K562 (cell line): ENCODE data around the gene RABL6. TPM values are rescaled to one million over a fixed set of nuclear protein-coding genes. Genes with fewer than 3 reads are reported as not detected.
A peak's percentile ranks its signal among the peaks of the same experiment; 100 is the strongest.

Experiments
- ATAC-seq: fragments of 200-7000 bp; cut with Tn5 transposase; 3 replicates; pipeline ENCODE4 v1.9.1; 2020; ENCODE audit warnings: moderate library complexity
- BruUV-seq: library from RNA; stranded (reverse); fragments of 400-500 nt; replicated peaks from 2 replicates; lab custom pipeline; 2021; lab: Mats Ljungman, UMichigan
- CTCF ChIA-PET: fragments of 300-600 bp; formaldehyde crosslinking; extraction: SDS; loops from one replicate; lab custom pipeline; 2021; ENCODE audit warnings: low intra/inter-chr PET ratio; lab: Yijun Ruan, JAX
- POLR2A ChIA-PET: fragments of 300-600, 350-650 bp; sonication (Branson Sonifier 250); formaldehyde crosslinking; extraction: SDS; loops from one replicate; lab custom pipeline; 2021; ENCODE audit warnings: antibody characterized with exemption, inconsistent platforms; lab: Yijun Ruan, JAX
- DNase-seq, 4 experiments: peaks; one replicate each; pipeline versions ENCODE4 v3.0.0 to v3.0.0-alpha.2; 2011 to 2018; ENCODE audit warnings: low spot score in 3 of 4, mixed read lengths in 3 of 4; ENCODE audit errors: extremely low read depth in 1 of 4
- FAIRE-seq: peaks from 2 replicates; lab custom pipeline; 2011; peaks lifted over from hg19 to GRCh38; lab: Jason Lieb, UNC
- H2AFZ ChIP-seq: 2 replicates; pipeline ENCODE4 v1.6.0; 2011; ENCODE audit warnings: low read depth, low read length, control low read depth, inconsistent platforms
- H3K27ac ChIP-seq: fragments of 200-600 bp; 3 replicates; pipeline ENCODE4 v1.8.0; 2011; ENCODE audit warnings: low read depth, mild to moderate bottlenecking, control low read depth, inconsistent platforms, low read length, moderate library complexity, mixed read lengths; ENCODE audit errors: extremely low read depth
- H3K27me3 ChIP-seq, 2 experiments: fragments of 300-600 bp in 1 of 2; 2 replicates in 1 of 2; 3 replicates in 1 of 2; pipeline versions ENCODE4 v1.6.0 to v1.8.0; 2011; ENCODE audit warnings: inconsistent platforms in 2 of 2, low read length in 2 of 2, mild to moderate bottlenecking in 1 of 2, mixed read lengths in 1 of 2, moderate library complexity in 1 of 2; ENCODE audit not compliant: control insufficient read depth in 2 of 2, insufficient read depth in 2 of 2
- H3K36me3 ChIP-seq: fragments of 300-600 bp; 3 replicates; pipeline ENCODE4 v1.8.0; 2011; ENCODE audit warnings: mild to moderate bottlenecking, low read length, inconsistent platforms; ENCODE audit not compliant: control insufficient read depth, insufficient read depth
- H3K4me1 ChIP-seq, 2 experiments: fragments of 200-600 bp in 1 of 2; replicated peaks in 1 of 2; 2 replicates in 1 of 2; 3 replicates in 1 of 2; pipeline versions ENCODE4 v1.5.1 to v1.8.0; 2011; ENCODE audit warnings: inconsistent platforms in 2 of 2, low read length in 2 of 2, mild to moderate bottlenecking in 1 of 2, mixed read lengths in 1 of 2, moderate library complexity in 1 of 2; ENCODE audit not compliant: control insufficient read depth in 2 of 2, insufficient read depth in 2 of 2
- H3K4me2 ChIP-seq: 2 replicates; pipeline ENCODE4 v1.6.1; 2011; ENCODE audit warnings: low read length, control low read depth, inconsistent platforms, mixed read lengths; ENCODE audit not compliant: insufficient read depth
- H3K4me3 ChIP-seq: fragments of 200-600 bp; sonication (generic), shearing (Covaris generic); 2 replicates; pipeline ENCODE4 v1.5.1; 2016; ENCODE audit warnings: control low read depth, inconsistent platforms
- H3K79me2 ChIP-seq: fragments of 200-600 bp; 3 replicates; pipeline ENCODE4 v1.8.0; 2011; ENCODE audit warnings: low read length, inconsistent platforms; ENCODE audit not compliant: control insufficient read depth, insufficient read depth
- H3K9ac ChIP-seq, 2 experiments: 2 replicates each; pipeline versions ENCODE4 v1.6.0 to v1.6.1; 2011; ENCODE audit warnings: low read depth in 2 of 2, low read length in 2 of 2, control low read depth in 1 of 2, inconsistent platforms in 1 of 2, mild to moderate bottlenecking in 1 of 2, mixed read lengths in 1 of 2; ENCODE audit not compliant: insufficient read depth in 1 of 2
- H3K9me1 ChIP-seq: one replicate; pipeline ENCODE4 v1.6.0; 2011; ENCODE audit warnings: inconsistent platforms, mild to moderate bottlenecking, low read length, moderate library complexity; ENCODE audit not compliant: control insufficient read depth, insufficient read depth
- H3K9me3 ChIP-seq: replicated peaks from 2 replicates; pipeline ENCODE4 v1.5.1; 2011; ENCODE audit warnings: low read depth, low read length, inconsistent platforms; ENCODE audit not compliant: control insufficient read depth, insufficient read depth
- H4K20me1 ChIP-seq: replicated peaks from 2 replicates; pipeline ENCODE4 v1.6.1; 2011; ENCODE audit warnings: low read length, inconsistent platforms, mixed read lengths; ENCODE audit not compliant: control insufficient read depth, insufficient read depth
- EGR1 ChIP-seq: fragments of 450-650 bp; conservative IDR thresholded peaks from 2 replicates; pipeline ENCODE4 v1.6.1; 2017; ENCODE audit warnings: mild to moderate bottlenecking
- POLR2B ChIP-seq: fragments of 450-650 bp; IDR thresholded peaks from 2 replicates; pipeline ENCODE4 v1.6.1; 2018; ENCODE audit warnings: low read depth; ENCODE audit not compliant: partially characterized antibody
- POLR2G ChIP-seq: fragments of 200-400 bp; formaldehyde crosslinking; IDR thresholded peaks from 2 replicates; pipeline ENCODE4 v1.6.1; 2017; ENCODE audit warnings: low read depth, mild to moderate bottlenecking, antibody characterized with exemption, low read length, moderate library complexity
- POLR3A ChIP-seq: IDR thresholded peaks from 2 replicates; pipeline ENCODE4 v1.6.1; 2011; ENCODE audit warnings: borderline replicate concordance, mild to moderate bottlenecking, moderate library complexity; ENCODE audit not compliant: insufficient read length, insufficient read depth; ENCODE audit errors: extremely low read depth
- RBFOX2 ChIP-seq: fragments of 200-400 bp; formaldehyde crosslinking; IDR thresholded peaks from 2 replicates; pipeline ENCODE4 v1.6.1; 2017; ENCODE audit warnings: low read depth, mild to moderate bottlenecking, low read length, moderate library complexity
- SP2 ChIP-seq: IDR thresholded peaks from 2 replicates; pipeline ENCODE4 v1.6.1; 2011; ENCODE audit warnings: mild to moderate bottlenecking, low read depth, low read length, moderate library complexity; ENCODE audit not compliant: poor library complexity, severe bottlenecking; ENCODE audit errors: extremely low read depth
- STAT6 ChIP-seq: sonication (generic); formaldehyde crosslinking; IDR thresholded peaks from 2 replicates; pipeline ENCODE4 v1.8.1; 2023; ENCODE audit warnings: mild to moderate bottlenecking, missing genetic modification reagents
- ZNF77 ChIP-seq: fragments of 250-450 bp; sonication (Bioruptor Pico); IDR thresholded peaks from 2 replicates; pipeline ENCODE4 v1.5.0; 2020
- WGBS: fragments of 100-300 bp; shearing (Covaris generic); methylation state at CpG from one replicate; pipeline ENCODE4 v1.1.6; 2016; ENCODE audit warnings: low coverage, mixed read lengths; ENCODE audit not compliant: insufficient coverage; ENCODE audit errors: missing lambda C conversion rate; 5-methylcytosine and 5-hydroxymethylcytosine counted together
- in situ Hi-C: fragments of 300-500 bp; cut with MboI; formaldehyde crosslinking; loops from 4 replicates; pipeline ENCODE4 v1.15.0; 2018; ENCODE audit warnings: inconsistent platforms, mixed read lengths
- intact Hi-C: fragments of 100-400 bp; cut with micrococcal nuclease; formaldehyde crosslinking; loops from 2 replicates; pipeline ENCODE4 v1.14.2; 2022
- polyA plus RNA-seq, 8 experiments: library from polyadenylated mRNA; depleted of rRNA in 4 of 8; stranded (reverse) in 5 of 8; unstranded in 3 of 8; fragments of >200 nt; fragmentation: Nextera tagmentation in 2 of 8; fragmentation: Illumina TruSeq in 1 of 8; extraction: Ambion mirVana in 2 of 8; extraction: Trizol in 1 of 8; gene quantifications; 2 replicates each; pipeline versions ENCODE4 v1.2.1 to v1.2.3, GENCODE V29; 2011 to 2014; ENCODE audit warnings: inconsistent platforms in 1 of 8, missing spikeins in 1 of 8
- total RNA-seq, 7 experiments: library from RNA; depleted of rRNA in 6 of 7; stranded (reverse); fragments of >200 nt in 6 of 7; fragmentation: Illumina TruSeq in 2 of 7; extraction: Trizol in 2 of 7; gene quantifications; 2 replicates each; pipeline versions ENCODE4 v1.2.1 to v1.2.3, GENCODE V29; 2011 to 2021; ENCODE audit warnings: low replicate concordance in 1 of 7

RABL6 gene
- total and polyA plus RNA-seq, 9 of the 15 experiments (the other 6 are each of a cell fraction or from before 2014, with no cell fraction given), result 5.6 to 181 (median 84.5) TPM

GRCh38 chr9:136860529-136860928 lies 52.8 kb downstream of the RABL6 start (continued):
- TF ChIP-seq STAT6 (CRISPR knock-in tag) (no peak), POLR2G (peak; percentile 56), SP2 (no peak)

GRCh38 chr9:136860933-136861873 lies 53.5 kb downstream of the RABL6 start:
- Histone ChIP-seq H3K4me3 (no peak overlapping the region), H3K4me2 (no peak overlapping the region)
- 0 out of 2 replicates have a peak, but pooled peaks have one; percentile 27 for TF ChIP-seq ZNF77 (CRISPR knock-in tag)
- no peak for TF ChIP-seq POLR3A
- peak; percentile 67 for TF ChIP-seq RBFOX2
- TF ChIP-seq POLR2G, result peak; percentile 71
- TF ChIP-seq POLR2B, result peak; percentile 28
- TF ChIP-seq EGR1, result no peak
- TF ChIP-seq, all 486 proteins: peak for 4
- H3K27ac ChIP-seq, result no peak overlapping the region
- H3K79me2 ChIP-seq, result peaks cover 26% of the 10 kb centered on the region
- CTCF ChIA-PET, result no interaction called here
- H3K9ac ChIP-seq, result peak overlapping the region in 1 of 2 experiments; percentile 28; a peak in 1 of 4 replicates
- DNase-seq (no peak), ATAC-seq (peak; percentile 3; the same call in 2 of the 3 replicates), FAIRE-seq (no peak)
- intact Hi-C loops (no loop called here), in situ Hi-C loops (no loop called here)
- H4K20me1 ChIP-seq, result peaks cover 14% of the 10 kb centered on the region; the same call in 1 of the 2 replicates
- BruUV-seq, result no TSS peak
- POLR2A ChIA-PET, result interaction anchor here (0.7 to 2.5 kb wide), 8 partner anchors 10 to 30 kb away, joined by 3 to 15 read pairs (median 5); partner anchors contain the start of genes AJM1, MAMDC4 and TRAF2
- no peaks in the 10 kb centered on the region for H3K9me3 ChIP-seq
- no peak overlapping the region for H2AFZ ChIP-seq
- H3K36me3 ChIP-seq, result peaks cover 54% of the 10 kb centered on the region; the same call in 2 of the 3 replicates
- H3K27me3 ChIP-seq, result no peaks in the 10 kb centered on the region
- peaks cover 4% of the 10 kb centered on the region for H3K9me1 ChIP-seq
- 95% methylated on average over 15 of the region's 22 CpGs for WGBS
- peaks cover 5 to 58% of the 10 kb centered on the region in 2 experiments; a peak in 3 of 5 replicates for H3K4me1 ChIP-seq
